Activated CD8-positive, alpha-beta T cell treated with anti-CD3 and anti-CD28 coated beads, Interleukin-2, amount 10 ng/mL, durations not matched to agents 7 days and 5 days (primary cell): ENCODE results near the gene ENTPD3. TPM values are rescaled to one million over a fixed set of nuclear protein-coding genes. Genes with fewer than 3 reads are reported as not detected.

Source experiments
- ATAC-seq: fragments of 150-1000 bp; cut with Tn5 transposase; one replicate; pipeline ENCODE4 v1.10.0; 2021; ENCODE audit warnings: moderate library complexity
- CTCF ChIA-PET: fragments of 350-600 bp; sonication (Branson Sonifier 250); formaldehyde crosslinking; loops from one replicate; lab custom pipeline; 2021; ENCODE audit warnings: antibody characterized with exemption; lab: Charles Lee
- POLR2A ChIA-PET: fragments of 350-600 bp; sonication (Branson Sonifier 250); formaldehyde crosslinking; loops from one replicate; lab custom pipeline; 2021; ENCODE audit warnings: antibody characterized with exemption; lab: Charles Lee
- DNase-seq: peaks from one replicate; pipeline ENCODE4 v3.0.0-alpha.2; 2020
- H3K27ac Mint-ChIP-seq: one replicate; pipeline ENCODE4 v1.8.0; 2021; ENCODE audit warnings: mild to moderate bottlenecking, mixed read lengths
- H3K27me3 Mint-ChIP-seq: one replicate; pipeline ENCODE4 v1.8.0; 2021; ENCODE audit warnings: low read depth, mixed read lengths
- H3K36me3 Mint-ChIP-seq: one replicate; pipeline ENCODE4 v1.8.0; 2021; ENCODE audit warnings: low read depth, mixed read lengths
- H3K4me1 Mint-ChIP-seq: one replicate; pipeline ENCODE4 v1.8.0; 2021; ENCODE audit warnings: low read depth, mixed read lengths
- H3K4me3 Mint-ChIP-seq: one replicate; pipeline ENCODE4 v1.8.0; 2021; ENCODE audit warnings: mild to moderate bottlenecking, mixed read lengths
- H3K9me3 Mint-ChIP-seq: one replicate; pipeline ENCODE4 v1.8.0; 2022; ENCODE audit warnings: mixed read lengths; ENCODE audit not compliant: insufficient read depth
- total RNA-seq, 2 experiments: library from RNA; stranded (reverse); gene quantifications; one replicate each; pipeline ENCODE4 v1.2.3, GENCODE V29; 2021

The ENTPD3 gene
- total RNA-seq, 2 experiments from 2014 or later, result not detected

DNA sequence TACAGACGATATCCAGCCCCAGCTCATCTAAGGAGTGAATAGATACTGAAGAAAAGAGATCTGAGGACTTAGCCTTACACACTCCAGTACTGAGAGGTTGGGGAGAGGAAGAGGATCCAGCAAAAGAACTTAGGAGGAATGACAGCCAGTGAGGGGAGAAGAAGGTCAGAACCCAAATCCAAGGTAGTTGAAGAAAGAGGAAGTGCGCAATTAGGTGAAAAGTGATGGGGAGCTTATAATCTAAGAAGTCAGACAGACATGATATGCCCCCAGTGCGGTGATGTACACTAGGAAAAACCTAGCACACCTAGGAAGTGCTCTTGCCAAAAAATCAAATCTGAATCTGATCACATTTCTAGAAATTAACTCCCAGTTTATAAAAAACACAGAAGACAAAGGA is 20.6 kb downstream of the ENTPD3 start:
- no peak overlapping the region for H3K4me3 Mint-ChIP-seq
- H3K36me3 Mint-ChIP-seq, result no peaks in the 10 kb centered on the region
- CTCF ChIA-PET, result no interaction called here

DNA sequence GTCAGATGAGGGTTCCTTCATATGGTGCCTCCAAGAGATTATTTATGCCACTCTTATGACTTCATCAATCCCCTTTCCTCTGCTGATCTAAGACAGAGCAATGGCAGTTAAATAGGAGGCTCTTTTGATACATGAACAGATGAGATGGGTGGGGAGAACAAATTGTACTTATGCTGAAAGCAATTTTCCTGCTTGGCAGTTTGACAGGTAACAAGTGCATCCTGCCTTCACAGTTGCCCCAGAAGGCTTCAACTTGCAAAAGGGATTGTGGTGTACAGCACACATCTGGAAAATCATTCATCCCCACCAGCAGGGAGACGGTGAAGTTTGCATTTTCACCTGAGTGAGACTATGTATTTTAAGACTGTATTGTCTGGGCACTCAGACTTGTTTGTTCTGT is 27.3 kb downstream of the ENTPD3 start:
- Mint-ChIP-seq H3K36me3 (no peaks in the 10 kb centered on the region), H3K9me3 (no peaks in the 10 kb centered on the region), H3K27me3 (peaks cover 22% of the 10 kb centered on the region), H3K27ac (no peak overlapping the region), H3K4me3 (no peak overlapping the region), H3K4me1 (no peaks in the 10 kb centered on the region)
- ATAC-seq (no peak), DNase-seq (no peak)
- ChIA-PET CTCF (no interaction called here), POLR2A (interaction anchor here (0.6 kb wide), 1 partner anchor 797 kb away, joined by 3 read pairs; no protein-coding TSS in a partner anchor)

More for the DNA sequence above, 20.6 kb downstream of the ENTPD3 start:
- peaks cover 3% of the 10 kb centered on the region for H3K27me3 Mint-ChIP-seq
- no peak overlapping the region for H3K27ac Mint-ChIP-seq
- no peaks in the 10 kb centered on the region for H3K9me3 Mint-ChIP-seq
- POLR2A ChIA-PET, result no interaction called here
- ATAC-seq, result no peak
- H3K4me1 Mint-ChIP-seq, result no peaks in the 10 kb centered on the region
- no peak for DNase-seq

DNA sequence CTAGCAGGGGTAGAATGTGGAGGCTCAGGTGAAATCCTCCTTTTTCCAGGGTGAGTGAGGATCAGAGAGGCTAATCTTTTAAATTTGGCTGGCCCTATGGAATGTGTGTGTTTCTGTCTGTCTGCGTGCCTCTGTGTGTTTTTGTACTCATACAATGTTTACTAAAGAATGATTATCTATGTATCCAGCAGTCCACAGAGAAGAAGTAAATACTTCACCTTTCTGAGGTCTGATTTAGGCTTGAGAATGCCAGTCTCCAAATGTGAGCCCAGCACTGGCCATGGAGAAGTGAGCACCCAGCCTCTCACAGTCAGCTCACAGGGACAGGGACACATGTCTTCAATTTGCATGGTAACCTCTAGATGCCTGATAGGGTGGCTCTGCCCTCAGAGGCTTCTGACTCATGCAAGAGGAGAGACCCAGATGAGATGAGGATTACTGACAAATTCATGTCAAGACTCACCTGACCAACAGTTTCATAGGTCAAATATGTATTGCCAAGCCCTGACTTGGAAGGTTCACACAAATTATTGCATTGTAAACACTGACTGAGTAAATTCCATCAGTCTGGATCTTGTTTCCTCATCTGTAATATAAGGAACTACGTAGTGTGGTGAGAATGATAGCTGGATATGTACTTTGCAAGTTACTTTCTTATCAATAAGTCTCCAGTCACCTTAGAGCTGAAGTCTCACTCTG is 31.0 kb downstream of the ENTPD3 start:
- ATAC-seq, result no peak
- Mint-ChIP-seq H3K9me3 (no peaks in the 10 kb centered on the region), H3K4me3 (no peak overlapping the region), H3K36me3 (no peaks in the 10 kb centered on the region), H3K27ac (no peak overlapping the region), H3K4me1 (peaks cover 1% of the 10 kb centered on the region), H3K27me3 (peaks cover 19% of the 10 kb centered on the region)
- no peak for DNase-seq
- POLR2A ChIA-PET, result no interaction called here
- CTCF ChIA-PET, result no interaction called here

GRCh38 chr3:40422861-40423260 is 35.9 kb downstream of the ENTPD3 start:
- H3K27ac Mint-ChIP-seq, result no peak overlapping the region
- ATAC-seq (no peak), DNase-seq (no peak)
- no peaks in the 10 kb centered on the region for H3K9me3 Mint-ChIP-seq
- ChIA-PET POLR2A (no interaction called here), CTCF (no interaction called here)
- no peaks in the 10 kb centered on the region for H3K27me3 Mint-ChIP-seq
- no peak overlapping the region for H3K4me3 Mint-ChIP-seq
- H3K36me3 Mint-ChIP-seq, result no peaks in the 10 kb centered on the region
- H3K4me1 Mint-ChIP-seq, result peaks cover 4% of the 10 kb centered on the region

GRCh38 chr3:40427045-40427669 is 40.2 kb downstream of the ENTPD3 start:
- POLR2A ChIA-PET, result no interaction called here
- peaks cover 2% of the 10 kb centered on the region for H3K27me3 Mint-ChIP-seq
- no peak overlapping the region for H3K27ac Mint-ChIP-seq
- no peaks in the 10 kb centered on the region for H3K36me3 Mint-ChIP-seq
- ATAC-seq (no peak), DNase-seq (no peak)
- peaks cover 4% of the 10 kb centered on the region for H3K4me1 Mint-ChIP-seq
- H3K9me3 Mint-ChIP-seq, result no peaks in the 10 kb centered on the region
- no peak overlapping the region for H3K4me3 Mint-ChIP-seq
- CTCF ChIA-PET, result no interaction called here

DNA sequence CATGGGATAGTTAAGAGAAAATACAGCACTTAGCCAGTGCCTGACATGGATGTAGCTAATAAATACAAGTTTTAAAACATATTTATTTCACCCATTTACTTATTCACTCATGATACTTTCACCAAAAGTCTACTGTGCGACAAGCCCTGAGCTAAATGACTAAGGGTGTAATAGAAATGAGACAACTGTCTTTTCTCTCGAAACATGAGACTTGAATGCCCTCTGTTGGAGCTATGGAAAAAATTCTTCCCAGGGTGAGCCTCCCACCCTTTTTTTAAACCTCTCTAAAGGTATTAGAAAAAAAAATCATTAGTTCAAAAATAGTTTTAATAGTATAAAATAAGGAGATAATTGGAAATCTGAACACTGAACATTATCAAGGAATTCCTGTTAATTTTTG is 45.8 kb downstream of the ENTPD3 start:
- no peak overlapping the region for H3K4me3 Mint-ChIP-seq
- ATAC-seq (no peak), DNase-seq (no peak)
- no peak overlapping the region for H3K27ac Mint-ChIP-seq
- peaks cover 2% of the 10 kb centered on the region for H3K27me3 Mint-ChIP-seq
- H3K9me3 Mint-ChIP-seq, result no peaks in the 10 kb centered on the region
- ChIA-PET POLR2A (no interaction called here), CTCF (no interaction called here)
- H3K36me3 Mint-ChIP-seq, result no peaks in the 10 kb centered on the region
- H3K4me1 Mint-ChIP-seq, result no peaks in the 10 kb centered on the region

DNA sequence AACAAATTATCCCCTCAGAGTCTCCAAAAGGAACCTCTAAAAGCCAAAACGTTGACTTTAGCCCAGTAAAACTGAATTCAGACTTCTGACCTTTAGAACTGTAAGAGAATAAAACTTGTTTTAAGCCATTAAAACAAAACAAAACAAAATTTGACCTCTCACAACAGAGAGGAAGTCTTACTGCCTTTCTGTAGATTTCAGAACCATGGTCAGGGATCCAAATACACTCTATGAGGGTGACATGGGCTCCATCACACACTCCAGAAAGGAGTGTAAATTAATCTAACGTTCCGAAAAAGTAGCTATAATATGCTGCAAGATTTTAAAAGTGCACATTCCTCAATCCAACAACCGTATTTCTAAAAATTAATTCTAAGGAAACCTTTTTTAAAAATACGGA is 50.9 kb downstream of the ENTPD3 start:
- DNase-seq, result no peak
- no peak for ATAC-seq
- Mint-ChIP-seq H3K9me3 (no peaks in the 10 kb centered on the region), H3K4me3 (no peak overlapping the region), H3K27me3 (no peaks in the 10 kb centered on the region), H3K4me1 (no peaks in the 10 kb centered on the region), H3K36me3 (no peaks in the 10 kb centered on the region), H3K27ac (no peak overlapping the region)
- ChIA-PET CTCF (no interaction called here), POLR2A (no interaction called here)

DNA sequence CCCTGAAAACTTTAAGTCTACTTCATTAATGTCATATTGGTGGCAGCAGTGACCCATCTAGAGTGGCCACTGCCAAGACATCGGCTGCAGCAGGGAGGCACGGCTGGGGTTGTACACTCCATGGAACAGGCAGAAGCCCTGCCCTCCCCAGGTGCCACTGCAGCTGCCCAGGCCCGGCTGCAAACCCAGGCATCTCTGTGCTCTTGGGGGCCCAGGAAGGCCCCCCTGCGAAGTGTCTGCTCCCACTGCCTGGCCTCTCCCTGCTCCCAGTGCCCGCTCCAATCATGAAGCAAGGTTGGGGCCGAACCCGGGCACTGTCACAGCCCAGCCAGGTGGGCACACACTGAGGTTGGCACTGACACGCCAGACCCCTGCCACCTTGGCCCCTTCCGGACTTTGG is 58.1 kb downstream of the ENTPD3 start:
- DNase-seq (no peak), ATAC-seq (no peak)
- ChIA-PET POLR2A (no interaction called here), CTCF (no interaction called here)
- no peaks in the 10 kb centered on the region for H3K9me3 Mint-ChIP-seq
- H3K4me1 Mint-ChIP-seq, result no peaks in the 10 kb centered on the region
- no peak overlapping the region for H3K27ac Mint-ChIP-seq
- H3K27me3 Mint-ChIP-seq, result no peaks in the 10 kb centered on the region
- no peak overlapping the region for H3K4me3 Mint-ChIP-seq
- H3K36me3 Mint-ChIP-seq, result no peaks in the 10 kb centered on the region

GRCh38 chr3:40445880-40446279 is 58.9 kb downstream of the ENTPD3 start:
- no peaks in the 10 kb centered on the region for H3K9me3 Mint-ChIP-seq
- no peak overlapping the region for H3K4me3 Mint-ChIP-seq
- ChIA-PET POLR2A (no interaction called here), CTCF (no interaction called here)
- H3K4me1 Mint-ChIP-seq, result no peaks in the 10 kb centered on the region
- no peak overlapping the region for H3K27ac Mint-ChIP-seq
- ATAC-seq (no peak), DNase-seq (no peak)
- H3K36me3 Mint-ChIP-seq, result no peaks in the 10 kb centered on the region
- H3K27me3 Mint-ChIP-seq, result no peaks in the 10 kb centered on the region

GRCh38 chr3:40450438-40450837 is 63.5 kb downstream of the ENTPD3 start:
- POLR2A ChIA-PET, result no interaction called here
- ATAC-seq, result no peak

GRCh38 chr3:40451551-40451950 is 64.6 kb downstream of the ENTPD3 start:
- CTCF ChIA-PET, result interaction anchor here (0.9 to 2.5 kb wide), 2 partner anchors 54 to 143 kb away, joined by 5 read pairs; partner anchors contain the start of genes EIF1B and ZNF620
- POLR2A ChIA-PET, result interaction anchor here (0.6 to 1.6 kb wide), 2 partner anchors 21 to 282 kb away, joined by 3 read pairs; no protein-coding TSS in a partner anchor
- no peak for ATAC-seq

More at GRCh38 chr3:40450438-40450837, 63.5 kb downstream of the ENTPD3 start:
- no peaks in the 10 kb centered on the region for H3K36me3 Mint-ChIP-seq
- no peaks in the 10 kb centered on the region for H3K9me3 Mint-ChIP-seq
- no peak overlapping the region for H3K27ac Mint-ChIP-seq
- no peak overlapping the region for H3K4me3 Mint-ChIP-seq
- H3K27me3 Mint-ChIP-seq, result no peaks in the 10 kb centered on the region
- CTCF ChIA-PET, result no interaction called here
- DNase-seq, result no peak
- peaks cover 33% of the 10 kb centered on the region for H3K4me1 Mint-ChIP-seq

DNA sequence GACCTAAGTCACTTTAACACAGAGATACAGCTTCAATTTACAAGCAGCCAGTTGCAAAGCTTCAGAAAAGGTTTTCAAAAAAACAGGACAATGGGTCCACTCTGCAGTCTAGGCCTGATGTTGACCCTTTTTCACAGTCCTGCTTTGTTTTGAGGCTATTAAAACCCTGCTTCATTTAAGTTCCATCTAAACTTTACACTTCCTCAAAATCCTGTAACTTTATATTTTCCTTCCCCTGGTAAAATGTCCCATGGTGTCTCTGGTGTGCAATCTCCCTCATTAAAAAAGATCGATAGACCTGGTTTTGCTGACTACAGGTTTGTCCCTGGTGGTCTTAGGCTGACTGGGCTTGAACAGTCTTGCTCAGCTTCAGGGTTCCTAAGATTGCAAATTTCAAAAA is 65.1 kb downstream of the ENTPD3 start:
- ChIA-PET POLR2A (interaction anchor here (0.5 to 2.2 kb wide), 5 partner anchors 25 to 282 kb away, joined by 3 to 12 read pairs (median 5); partner anchors contain the start of genes EIF1B and ZNF619), CTCF (interaction anchor here (0.9 to 2.5 kb wide), 3 partner anchors 54 to 143 kb away, joined by 5 to 8 read pairs (median 5); partner anchors contain the start of genes EIF1B and ZNF620)
- Mint-ChIP-seq H3K4me1 (peaks cover 41% of the 10 kb centered on the region), H3K36me3 (no peaks in the 10 kb centered on the region), H3K4me3 (peak overlapping the region; percentile 89), H3K27me3 (no peaks in the 10 kb centered on the region), H3K27ac (peak overlapping the region; percentile 98), H3K9me3 (no peaks in the 10 kb centered on the region)
- ATAC-seq (no peak), DNase-seq (no peak)

More at GRCh38 chr3:40451551-40451950, 64.6 kb downstream of the ENTPD3 start:
- H3K4me3 Mint-ChIP-seq, result no peak overlapping the region
- no peaks in the 10 kb centered on the region for H3K9me3 Mint-ChIP-seq
- no peaks in the 10 kb centered on the region for H3K27me3 Mint-ChIP-seq
- peak overlapping the region; percentile 53 for H3K27ac Mint-ChIP-seq
- H3K36me3 Mint-ChIP-seq, result no peaks in the 10 kb centered on the region
- no peak for DNase-seq
- H3K4me1 Mint-ChIP-seq, result peaks cover 39% of the 10 kb centered on the region
